ENCODE results near the gene BRSK2.

BRSK2 gene

DNA sequence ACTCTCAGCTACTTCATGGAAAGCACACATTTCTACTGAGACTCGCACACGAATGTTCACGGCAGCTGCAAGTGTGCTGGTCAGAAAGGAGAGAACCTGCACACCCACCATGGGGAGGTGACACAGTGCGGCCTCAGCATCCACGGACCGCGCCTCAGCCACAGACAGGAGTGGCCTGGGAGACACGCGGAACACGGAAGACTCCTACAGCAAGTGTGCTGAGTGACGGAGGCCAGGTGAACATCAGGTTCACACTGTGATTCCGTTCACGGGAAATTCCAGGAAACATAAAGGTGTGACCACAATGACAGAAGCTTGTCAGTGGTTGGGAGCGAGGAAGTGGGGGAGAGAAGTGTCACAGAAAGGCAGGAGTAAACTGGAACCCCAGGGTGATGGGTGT, 110.2 kb downstream of the BRSK2 start:
- DNase-seq (ENCODE audit: low read depth): no peak
- H3K4me3 ChIP-seq (ENCODE audit: low read length): no peak overlapping the region
- no peak for TF ChIP-seq CTCF (conservative IDR thresholded peaks at IDR 0.05; ENCODE audit: low read length)

GRCh38 chr11:1500466-1501420, 111.0 kb downstream of the BRSK2 start:
- no peak for DNase-seq (ENCODE audit: low read depth)
- TF ChIP-seq CTCF (conservative IDR thresholded peaks at IDR 0.05; ENCODE audit: low read length): no peak
- H3K4me3 ChIP-seq (ENCODE audit: low read length): no peak overlapping the region

GRCh38 chr11:1501421-1502167, 111.9 kb downstream of the BRSK2 start:
- no peak overlapping the region for H3K4me3 ChIP-seq (ENCODE audit: low read length)
- TF ChIP-seq CTCF (conservative IDR thresholded peaks at IDR 0.05; ENCODE audit: low read length): no peak
- DNase-seq (ENCODE audit: low read depth): no peak

- TF ChIP-seq CTCF (conservative IDR thresholded peaks at IDR 0.05; ENCODE audit: low read length): no peak
These were observed 112.6 kb downstream of the BRSK2 start for GRCh38 chr11:1502168-1502953.

DNA sequence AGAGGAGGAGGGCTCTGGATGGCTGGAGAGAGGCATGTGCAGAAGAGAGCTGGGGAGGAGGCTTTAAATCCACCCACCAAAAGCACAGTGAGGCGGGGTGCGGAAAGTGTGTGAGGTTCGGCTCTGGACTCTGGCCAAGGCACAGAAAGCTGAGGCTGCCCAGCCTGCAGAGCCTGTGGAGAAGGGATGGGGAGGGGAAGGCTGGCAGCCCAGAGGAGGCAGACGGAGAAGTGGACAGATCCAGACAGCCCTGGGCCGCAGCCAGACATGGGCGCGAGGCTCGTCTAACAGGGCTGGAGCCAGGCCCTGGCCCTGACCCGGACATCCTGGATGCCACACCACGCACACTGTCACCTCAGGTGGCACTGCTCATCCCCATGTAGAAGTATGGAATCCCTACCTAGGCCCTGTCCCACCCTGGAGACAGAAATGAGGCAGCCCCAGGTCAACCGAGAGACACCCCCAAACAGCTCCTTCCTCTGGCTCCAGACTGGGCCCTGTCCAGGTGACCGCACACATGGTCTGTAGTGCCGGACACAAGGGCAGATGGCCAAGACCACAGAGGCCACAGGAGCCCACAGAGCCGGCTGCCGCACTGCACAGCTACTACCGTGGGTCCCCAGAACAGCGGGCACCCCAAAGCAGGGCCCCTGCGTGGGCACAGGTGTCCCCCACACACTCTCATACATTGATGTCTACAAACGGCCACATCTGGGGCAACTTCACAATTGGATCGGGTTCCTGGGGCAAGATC, 113.4 kb downstream of the BRSK2 start:
- H3K4me3 ChIP-seq (ENCODE audit: low read length): no peak overlapping the region
- no peak for TF ChIP-seq CTCF (conservative IDR thresholded peaks at IDR 0.05; ENCODE audit: low read length)
- DNase-seq (ENCODE audit: low read depth): no peak

More at GRCh38 chr11:1502168-1502953, 112.6 kb downstream of the BRSK2 start:
- no peak overlapping the region for H3K4me3 ChIP-seq (ENCODE audit: low read length)
- no peak for DNase-seq (ENCODE audit: low read depth)

GRCh38 chr11:1503708-1504104, 114.0 kb downstream of the BRSK2 start:
- no peak overlapping the region for H3K4me3 ChIP-seq (ENCODE audit: low read length)
- DNase-seq (ENCODE audit: low read depth): peak; percentile 8
- TF ChIP-seq CTCF (conservative IDR thresholded peaks at IDR 0.05; ENCODE audit: low read length): no peak

Measured in AG10803 (cell line).